Smooth muscle cell (in vitro differentiated cells): ENCODE data around the gene FARS2. TPM values are rescaled to one million over a fixed set of nuclear protein-coding genes. Genes with fewer than 3 reads are reported as not detected.

Experiments used
- DNase-seq: peaks from one replicate; lab custom pipeline; 2025; ENCODE audit not compliant: unreplicated experiment; lab: John Stamatoyannopoulos, UW
- H2AFZ ChIP-seq: fragments of 200-600 bp; sonication (generic); 2 replicates; pipeline ENCODE4 v1.6.0; 2016; ENCODE audit warnings: antibody characterized with exemption, low read depth, mild to moderate bottlenecking
- H3F3A ChIP-seq: fragments of 200-600 bp; sonication (generic); 2 replicates; pipeline ENCODE4 v1.6.0; 2017; ENCODE audit warnings: antibody characterized with exemption, low read depth
- H3K27ac ChIP-seq: fragments of 200-600 bp; sonication (generic); 2 replicates; pipeline ENCODE4 v1.5.1; 2016; ENCODE audit warnings: low read depth, mild to moderate bottlenecking
- H3K27me3 ChIP-seq: fragments of 200-600 bp; sonication (generic); 2 replicates; pipeline ENCODE4 v1.6.1; 2016; ENCODE audit warnings: low read depth, mild to moderate bottlenecking
- H3K36me3 ChIP-seq: fragments of 200-600 bp; sonication (generic); 2 replicates; pipeline ENCODE4 v1.5.1; 2016; ENCODE audit warnings: low read depth
- H3K4me1 ChIP-seq: fragments of 200-600 bp; sonication (generic); 2 replicates; pipeline ENCODE4 v1.5.1; 2016; ENCODE audit warnings: low read depth
- H3K4me2 ChIP-seq: fragments of 200-600 bp; sonication (generic); 2 replicates; pipeline ENCODE4 v1.6.0; 2016; ENCODE audit warnings: mild to moderate bottlenecking
- H3K4me3 ChIP-seq: fragments of 200-600 bp; sonication (generic); 2 replicates; pipeline ENCODE4 v1.5.1; 2016; ENCODE audit warnings: mild to moderate bottlenecking
- H3K79me2 ChIP-seq: fragments of 200-600 bp; sonication (generic); 2 replicates; pipeline ENCODE4 v1.6.0; 2016; ENCODE audit warnings: low read depth, mild to moderate bottlenecking
- H3K9ac ChIP-seq: fragments of 200-600 bp; sonication (generic); 2 replicates; pipeline ENCODE4 v1.6.0; 2016; ENCODE audit warnings: low read depth
- H3K9me3 ChIP-seq: fragments of 200-600 bp; sonication (generic); replicated peaks from 2 replicates; pipeline ENCODE4 v1.5.1; 2016; ENCODE audit warnings: low read depth
- H4K20me1 ChIP-seq: fragments of 200-600 bp; sonication (generic); 2 replicates; pipeline ENCODE4 v1.6.0; 2016; ENCODE audit warnings: low read depth
- CTCF ChIP-seq: fragments of 200-600 bp; sonication (generic); IDR thresholded peaks from 2 replicates; pipeline ENCODE4 v1.5.1; 2017; ENCODE audit warnings: borderline replicate concordance, mild to moderate bottlenecking, antibody characterized with exemption; ENCODE audit not compliant: insufficient read depth, poor library complexity, severe bottlenecking
- WGBS: methylation state at CpG from one replicate; pipeline ENCODE4 v1.1.7; 2016; ENCODE audit warnings: low lambda C conversion rate; 5-methylcytosine and 5-hydroxymethylcytosine counted together
- polyA plus RNA-seq: library from polyadenylated mRNA; unstranded; fragments of >200 nt; fragmentation: Nextera tagmentation; extraction: Ambion mirVana; gene quantifications from 2 replicates; pipeline ENCODE4 v1.2.1, GENCODE V29; 2016
- total RNA-seq: library from RNA; depleted of rRNA; stranded (reverse); fragments of >200 nt; gene quantifications from 2 replicates; pipeline ENCODE4 v1.2.3, GENCODE V29; 2014

The FARS2 gene
- total and polyA plus RNA-seq, 2 experiments from 2014 or later: 9.6 to 13.2 TPM

GRCh38 chr6:5632348-5632935 lies 371.1 kb downstream of the FARS2 start:
- H2AFZ ChIP-seq: no peak overlapping the region
- no peak for DNase-seq
- no peak overlapping the region for H3K4me3 ChIP-seq
- no peaks in the 10 kb centered on the region for H4K20me1 ChIP-seq
- no peaks in the 10 kb centered on the region for H3K79me2 ChIP-seq
- H3K9ac ChIP-seq: no peak overlapping the region
- H3K27me3 ChIP-seq: no peaks in the 10 kb centered on the region
- no peak overlapping the region for H3K27ac ChIP-seq
- H3K4me2 ChIP-seq: no peak overlapping the region
- no peak for TF ChIP-seq CTCF
- no peaks in the 10 kb centered on the region for H3F3A ChIP-seq
- H3K4me1 ChIP-seq: no peaks in the 10 kb centered on the region
- H3K9me3 ChIP-seq: no peaks in the 10 kb centered on the region
- WGBS: 84% methylated on average over 7 of the region's 7 CpGs
- H3K36me3 ChIP-seq: no peaks in the 10 kb centered on the region

- DNase-seq: no peak
- Histone ChIP-seq H3K9ac (no peak overlapping the region), H4K20me1 (no peaks in the 10 kb centered on the region), H3K4me1 (no peaks in the 10 kb centered on the region), H3K27ac (no peak overlapping the region), H3K4me2 (no peak overlapping the region), H3K27me3 (no peaks in the 10 kb centered on the region), H3K4me3 (no peak overlapping the region), H2AFZ (no peak overlapping the region), H3F3A (no peaks in the 10 kb centered on the region), H3K9me3 (no peaks in the 10 kb centered on the region), H3K79me2 (no peaks in the 10 kb centered on the region), H3K36me3 (no peaks in the 10 kb centered on the region)
- TF ChIP-seq CTCF: no peak
- WGBS: 88% methylated on average over 4 of the region's 4 CpGs
These were observed 373.2 kb downstream of the FARS2 start for GRCh38 chr6:5634525-5634924.

- no peak overlapping the region for H2AFZ ChIP-seq
- H3K27me3 ChIP-seq: no peaks in the 10 kb centered on the region
- H4K20me1 ChIP-seq: no peaks in the 10 kb centered on the region
- H3K36me3 ChIP-seq: no peaks in the 10 kb centered on the region
- H3K4me3 ChIP-seq: no peak overlapping the region
- H3F3A ChIP-seq: no peaks in the 10 kb centered on the region
- no peak for TF ChIP-seq CTCF
- no peak overlapping the region for H3K4me2 ChIP-seq
- no peak overlapping the region for H3K9ac ChIP-seq
- H3K27ac ChIP-seq: no peak overlapping the region
- H3K9me3 ChIP-seq: peaks cover 3% of the 10 kb centered on the region
- WGBS: 85% methylated on average over 16 of the region's 16 CpGs
- DNase-seq: no peak
- H3K4me1 ChIP-seq: no peaks in the 10 kb centered on the region
- no peaks in the 10 kb centered on the region for H3K79me2 ChIP-seq
These were observed 375.1 kb downstream of the FARS2 start for GRCh38 chr6:5636210-5637030.
